HCT116 (cell line): Measurements from ENCODE around the gene BNC2.

Experiments
- EZH2 ChIP-seq: fragments of 200-600 bp; sonication (generic); IDR thresholded peaks from 2 replicates; pipeline ENCODE4 v1.6.1; 2017; ENCODE audit warnings: antibody characterized with exemption, mixed run types
- EZH2phosphoT487 ChIP-seq: fragments of 200-600 bp; IDR thresholded peaks from 2 replicates; pipeline ENCODE4 v1.6.1; 2018; ENCODE audit warnings: antibody characterized with exemption, borderline replicate concordance
- POLR2A ChIP-seq: IDR thresholded peaks from 2 replicates; pipeline ENCODE4 v1.7.0; 2011; ENCODE audit warnings: borderline replicate concordance; ENCODE audit not compliant: insufficient read depth, insufficient read length; ENCODE audit errors: extremely low read depth
- POLR2AphosphoS5 ChIP-seq: IDR thresholded peaks from 2 replicates; pipeline ENCODE4 v1.6.1; 2011; ENCODE audit warnings: mild to moderate bottlenecking, low read depth, low read length, moderate library complexity
- SP1 ChIP-seq: IDR thresholded peaks from 2 replicates; pipeline ENCODE4 v1.6.1; 2012; ENCODE audit warnings: low read depth
- ZFX ChIP-seq: fragments of 450-650 bp; IDR thresholded peaks from 2 replicates; pipeline ENCODE4 v1.6.1; 2017
- TF ChIP-seq, protein P1 (sequence below), 3 experiments: fragments of 200-600 bp in 1 of 3; sonication (generic) in 1 of 3; IDR thresholded peaks in 2 of 3; conservative IDR thresholded peaks in 1 of 3; 2 replicates each; pipeline ENCODE4 v1.5.1; 2012 to 2017; ENCODE audit warnings: low read depth in 2 of 3, low read length in 2 of 3, antibody characterized with exemption in 1 of 3, borderline replicate concordance in 1 of 3, control low read depth in 1 of 3, mild to moderate bottlenecking in 1 of 3, mixed read lengths in 1 of 3, mixed run types in 1 of 3, moderate library complexity in 1 of 3; ENCODE audit not compliant: insufficient read depth in 1 of 3
- TF ChIP-seq, protein P2 (sequence below): IDR thresholded peaks from 2 replicates; pipeline ENCODE4 v1.6.1; 2012

DNA sequence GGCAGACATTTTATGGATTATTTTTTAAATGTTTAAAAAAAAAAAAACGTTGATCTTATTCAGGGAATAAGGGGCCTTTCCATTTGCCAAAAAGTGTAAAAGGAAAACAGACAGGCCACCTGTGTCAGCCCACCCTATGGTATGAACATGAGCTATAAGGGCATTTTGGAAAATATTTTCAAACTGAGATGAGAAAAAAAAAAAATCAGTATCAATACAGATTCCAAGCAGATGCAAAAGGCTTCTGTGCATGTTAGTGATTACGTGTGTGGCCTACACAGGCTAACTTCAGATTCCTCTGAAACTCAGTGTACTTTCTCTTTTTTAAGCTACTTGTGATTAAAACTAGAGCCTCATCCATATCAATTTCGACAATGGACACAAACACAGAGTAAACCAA lies 189.9 kb downstream of the BNC2 start:
- TF ChIP-seq, protein P1, sequence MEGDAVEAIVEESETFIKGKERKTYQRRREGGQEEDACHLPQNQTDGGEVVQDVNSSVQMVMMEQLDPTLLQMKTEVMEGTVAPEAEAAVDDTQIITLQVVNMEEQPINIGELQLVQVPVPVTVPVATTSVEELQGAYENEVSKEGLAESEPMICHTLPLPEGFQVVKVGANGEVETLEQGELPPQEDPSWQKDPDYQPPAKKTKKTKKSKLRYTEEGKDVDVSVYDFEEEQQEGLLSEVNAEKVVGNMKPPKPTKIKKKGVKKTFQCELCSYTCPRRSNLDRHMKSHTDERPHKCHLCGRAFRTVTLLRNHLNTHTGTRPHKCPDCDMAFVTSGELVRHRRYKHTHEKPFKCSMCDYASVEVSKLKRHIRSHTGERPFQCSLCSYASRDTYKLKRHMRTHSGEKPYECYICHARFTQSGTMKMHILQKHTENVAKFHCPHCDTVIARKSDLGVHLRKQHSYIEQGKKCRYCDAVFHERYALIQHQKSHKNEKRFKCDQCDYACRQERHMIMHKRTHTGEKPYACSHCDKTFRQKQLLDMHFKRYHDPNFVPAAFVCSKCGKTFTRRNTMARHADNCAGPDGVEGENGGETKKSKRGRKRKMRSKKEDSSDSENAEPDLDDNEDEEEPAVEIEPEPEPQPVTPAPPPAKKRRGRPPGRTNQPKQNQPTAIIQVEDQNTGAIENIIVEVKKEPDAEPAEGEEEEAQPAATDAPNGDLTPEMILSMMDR (IDR thresholded peaks at IDR 0.05 in 2 of 3, conservative IDR thresholded peaks at IDR 0.05 in 1 of 3; ENCODE audit: borderline replicate concordance in 1 of 3, insufficient read depth in 1 of 3, low read depth in 2 of 3, low read length in 2 of 3) = no peak
- no peak for TF ChIP-seq POLR2A
- TF ChIP-seq EZH2phosphoT487 = no peak
- no peak for TF ChIP-seq ZFX
- TF ChIP-seq, protein P2, sequence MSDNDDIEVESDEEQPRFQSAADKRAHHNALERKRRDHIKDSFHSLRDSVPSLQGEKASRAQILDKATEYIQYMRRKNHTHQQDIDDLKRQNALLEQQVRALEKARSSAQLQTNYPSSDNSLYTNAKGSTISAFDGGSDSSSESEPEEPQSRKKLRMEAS = no peak
- TF ChIP-seq EZH2 = no peak
- TF ChIP-seq SP1 = no peak
- TF ChIP-seq POLR2AphosphoS5 = no peak
